ENCODE measurements around the gene MCTP1.

The MCTP1 gene

DNA sequence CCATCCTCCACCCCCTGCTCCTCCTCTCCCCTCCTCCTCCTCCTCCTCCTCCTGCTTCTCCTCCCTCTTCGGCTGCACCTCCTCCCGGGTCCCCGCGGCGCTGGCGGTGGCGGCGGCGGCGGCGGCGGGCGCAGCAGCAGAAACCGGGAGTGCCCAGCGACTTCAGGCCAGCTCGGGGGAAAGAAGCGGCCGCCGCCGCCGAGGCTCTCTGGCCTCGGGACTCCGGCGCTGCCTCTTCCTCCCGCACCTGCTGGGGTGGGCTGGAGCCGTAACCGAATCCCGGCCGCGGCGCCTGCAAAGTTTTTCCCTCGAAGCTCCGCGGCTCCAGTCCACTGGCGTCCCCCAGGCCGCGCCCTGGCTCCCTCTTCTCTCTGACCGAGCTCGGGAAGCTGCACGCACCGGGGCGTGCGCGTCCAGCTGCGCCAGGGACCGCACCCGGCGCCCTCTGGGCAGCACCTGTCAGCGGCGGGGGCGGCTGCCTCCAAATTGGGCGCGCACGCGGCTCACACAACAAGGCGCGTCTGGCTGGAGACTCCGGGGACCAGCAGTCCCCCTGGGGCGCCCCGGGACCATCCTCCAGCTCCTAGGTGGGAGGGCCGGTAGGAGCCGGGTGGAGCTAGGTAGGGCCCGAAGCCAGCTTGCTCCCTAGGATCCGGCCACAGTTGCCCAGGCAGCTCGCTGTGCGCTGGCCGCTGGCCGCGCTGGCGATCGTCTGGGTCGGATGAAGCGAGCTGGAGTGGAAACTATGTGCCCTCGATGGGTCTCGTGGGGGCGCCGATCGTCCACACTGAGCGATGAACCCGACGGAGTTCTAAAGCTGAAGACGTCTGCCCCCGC is at the start of gene MCTP1:
Gene MCTP1, minus strand, starts transcription at position 523 of the 837 bp plus-strand sequence.
- H3K27me3 Mint-ChIP-seq: peaks cover 68% of the 10 kb centered on the region
- H3K4me3 Mint-ChIP-seq: peak within 1 kb of the TSS; percentile 67 to 78
- H3K4me1 Mint-ChIP-seq: peaks cover 15% of the 10 kb centered on the region
- H3K9me3 Mint-ChIP-seq: no peaks in the 10 kb centered on the region
- peak in 1 of 2 donors; percentile 20 for DNase-seq
- ATAC-seq: peak; percentile 50
- no peak within 1 kb of the TSS for H3K27ac Mint-ChIP-seq

DNA sequence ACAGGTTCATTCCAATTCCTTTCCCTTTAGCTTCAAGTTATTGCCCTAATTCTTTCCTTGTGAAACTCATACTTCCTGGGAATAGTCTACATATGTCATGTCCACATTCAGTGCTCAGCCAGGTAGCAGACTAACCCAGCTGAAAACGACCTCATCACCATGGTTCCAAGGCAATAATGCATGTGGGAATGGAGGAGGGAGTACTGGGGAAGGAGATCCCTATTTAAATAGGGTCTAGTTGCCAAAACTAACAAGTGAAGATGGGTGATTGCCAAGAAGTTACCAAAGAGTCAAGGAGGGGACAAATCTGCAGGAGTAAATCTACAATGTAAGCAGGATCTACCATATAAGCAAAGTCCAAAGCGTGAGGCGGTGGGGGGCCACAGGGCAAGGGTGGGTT is 47.3 kb upstream of the MCTP1 start:
- Mint-ChIP-seq H3K27ac (peak overlapping the region in 1 of 2 donors; percentile 38), H3K27me3 (no peaks in the 10 kb centered on the region), H3K4me3 (no peak overlapping the region), H3K9me3 (peaks cover 6 to 12% of the 10 kb centered on the region in 2 donors), H3K4me1 (no peaks in the 10 kb centered on the region)
- DNase-seq: no peak
- no peak for ATAC-seq

DNA sequence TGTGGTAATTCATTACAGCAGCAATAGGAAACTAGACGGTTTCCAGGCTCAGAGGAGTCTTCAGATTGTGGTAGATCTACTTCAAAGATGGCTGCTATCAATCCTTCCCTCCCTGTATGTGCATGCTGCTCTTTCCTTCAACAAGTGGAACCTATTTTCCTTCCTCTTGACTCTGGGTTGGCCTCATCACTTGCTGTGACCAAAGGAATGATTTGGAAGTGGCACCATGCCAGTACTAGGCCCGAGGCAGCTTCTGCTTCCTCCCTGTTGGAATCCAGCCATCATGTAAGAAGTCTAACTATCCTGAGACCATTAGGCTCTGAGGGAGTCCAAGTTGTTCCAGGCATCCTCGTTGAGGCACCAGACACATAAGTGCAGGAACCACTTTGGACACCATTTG is 46.5 kb upstream of the MCTP1 start:
- Mint-ChIP-seq H3K4me1 (no peaks in the 10 kb centered on the region), H3K27ac (no peak overlapping the region), H3K27me3 (no peaks in the 10 kb centered on the region), H3K4me3 (no peak overlapping the region), H3K9me3 (peaks cover 6 to 12% of the 10 kb centered on the region in 2 donors)
- ATAC-seq (no peak), DNase-seq (no peak)

GRCh38 chr5:95327211-95327610 is 42.3 kb upstream of the MCTP1 start:
- H3K27ac Mint-ChIP-seq: no peak overlapping the region
- no peak overlapping the region for H3K4me3 Mint-ChIP-seq
- H3K4me1 Mint-ChIP-seq: no peaks in the 10 kb centered on the region
- peaks cover 6 to 12% of the 10 kb centered on the region in 2 donors for H3K9me3 Mint-ChIP-seq
- H3K27me3 Mint-ChIP-seq: no peaks in the 10 kb centered on the region
- DNase-seq (no peak), ATAC-seq (no peak)

DNA sequence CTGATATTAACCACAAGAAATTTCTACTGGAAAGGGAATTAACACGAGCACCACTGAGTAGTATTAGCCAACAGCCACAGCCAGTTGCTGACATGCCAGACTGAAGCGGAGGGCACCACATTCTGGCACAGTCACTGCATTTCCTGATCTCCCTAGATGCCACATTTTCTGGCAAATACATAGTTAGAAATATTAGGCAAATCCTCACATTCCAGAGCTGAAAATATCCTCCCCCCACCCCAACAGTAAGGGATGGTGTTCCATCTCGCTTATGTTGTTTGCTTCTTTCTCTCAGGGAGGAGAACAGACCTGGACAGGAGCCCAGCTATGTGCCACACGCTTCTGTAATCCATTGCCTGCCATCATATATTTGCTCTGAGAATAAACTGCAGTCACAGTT is 32.8 kb upstream of the MCTP1 start:
- DNase-seq: no peak
- Mint-ChIP-seq H3K4me3 (no peak overlapping the region), H3K27ac (no peak overlapping the region), H3K4me1 (no peaks in the 10 kb centered on the region), H3K9me3 (peaks cover 0 to 8% of the 10 kb centered on the region in 2 donors), H3K27me3 (peaks cover 8% of the 10 kb centered on the region)
- no peak for ATAC-seq

GRCh38 chr5:95317085-95317484 is 32.2 kb upstream of the MCTP1 start:
- Mint-ChIP-seq H3K27ac (no peak overlapping the region), H3K9me3 (peaks cover 0 to 8% of the 10 kb centered on the region in 2 donors), H3K27me3 (peaks cover 8% of the 10 kb centered on the region), H3K4me3 (no peak overlapping the region), H3K4me1 (no peaks in the 10 kb centered on the region)
- ATAC-seq (no peak), DNase-seq (no peak)

DNA sequence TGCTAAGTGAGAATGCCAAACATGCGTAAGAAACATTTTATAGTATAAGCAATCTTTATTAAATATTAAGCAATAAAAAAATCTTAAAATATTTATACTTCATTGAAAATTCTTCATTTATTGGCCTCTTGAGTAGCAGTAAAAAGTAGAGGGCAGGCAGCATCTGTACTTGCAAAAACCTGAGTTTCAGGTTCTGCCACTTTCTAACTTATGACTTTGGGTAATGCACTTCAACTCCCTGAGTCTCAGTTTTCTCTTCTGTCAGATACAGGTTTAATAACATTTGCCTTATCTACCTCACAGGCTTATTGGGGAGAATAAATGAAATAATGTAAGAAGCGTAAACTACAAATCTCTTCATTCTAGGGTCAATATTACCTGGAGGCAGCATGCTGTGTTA is 19.8 kb upstream of the MCTP1 start:
- Mint-ChIP-seq H3K9me3 (no peaks in the 10 kb centered on the region), H3K4me1 (no peaks in the 10 kb centered on the region), H3K27me3 (no peaks in the 10 kb centered on the region), H3K4me3 (no peak overlapping the region), H3K27ac (no peak overlapping the region)
- no peak for ATAC-seq
- DNase-seq: no peak

DNA sequence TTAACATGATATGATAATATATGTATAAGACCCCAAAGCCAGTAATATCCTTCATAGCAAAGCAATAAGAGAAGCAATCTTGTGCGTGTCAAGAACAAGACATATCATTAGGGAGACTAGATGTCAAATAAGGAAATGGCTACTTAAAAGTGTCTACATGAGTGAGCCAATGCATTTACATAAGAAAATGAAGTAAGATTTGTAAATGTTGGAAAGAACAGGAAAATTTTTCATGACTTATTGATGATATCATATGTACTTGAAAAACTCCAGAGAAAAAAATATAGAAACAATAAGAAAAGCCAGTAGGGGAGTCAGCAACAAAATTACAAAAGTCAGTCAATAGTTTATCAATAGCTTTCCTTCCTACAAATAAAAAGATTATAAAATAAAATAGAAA is 13.8 kb upstream of the MCTP1 start:
- DNase-seq (no peak), ATAC-seq (no peak)
- no peaks in the 10 kb centered on the region for H3K9me3 Mint-ChIP-seq
- H3K27ac Mint-ChIP-seq: no peak overlapping the region
- peaks cover 7% of the 10 kb centered on the region for H3K27me3 Mint-ChIP-seq
- H3K4me1 Mint-ChIP-seq: no peaks in the 10 kb centered on the region
- no peak overlapping the region for H3K4me3 Mint-ChIP-seq

GRCh38 chr5:95296291-95296690 is 11.4 kb upstream of the MCTP1 start:
- Mint-ChIP-seq H3K4me3 (no peak overlapping the region), H3K9me3 (no peaks in the 10 kb centered on the region), H3K27ac (peak overlapping the region in 1 of 2 donors; percentile 30), H3K27me3 (peaks cover 24% of the 10 kb centered on the region), H3K4me1 (no peaks in the 10 kb centered on the region)
- ATAC-seq (no peak), DNase-seq (no peak)

DNA sequence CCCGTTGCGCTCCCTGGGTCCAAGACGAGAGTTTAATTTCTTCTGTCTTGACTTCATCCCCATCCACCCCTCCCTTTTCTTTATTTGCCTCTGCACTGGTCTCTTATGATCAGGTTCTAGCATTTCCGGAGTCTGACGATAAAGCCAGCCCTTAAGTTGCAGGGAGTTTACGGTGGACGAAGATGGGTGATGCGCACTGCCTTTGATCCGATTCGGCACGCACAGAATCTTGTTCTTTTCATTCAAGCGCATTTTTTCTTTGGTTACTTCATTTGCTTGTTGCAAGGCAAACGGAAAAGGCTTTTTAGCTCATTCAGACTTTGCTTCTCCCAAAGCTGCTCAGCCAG is 488 bp upstream of the MCTP1 start:
- Mint-ChIP-seq H3K9me3 (no peaks in the 10 kb centered on the region), H3K27me3 (peaks cover 65% of the 10 kb centered on the region), H3K27ac (no peak overlapping the region), H3K4me3 (peak overlapping the region; percentile 67 to 72), H3K4me1 (peaks cover 15% of the 10 kb centered on the region)
- peak; percentile 21 for ATAC-seq
- no peak for DNase-seq

DNA sequence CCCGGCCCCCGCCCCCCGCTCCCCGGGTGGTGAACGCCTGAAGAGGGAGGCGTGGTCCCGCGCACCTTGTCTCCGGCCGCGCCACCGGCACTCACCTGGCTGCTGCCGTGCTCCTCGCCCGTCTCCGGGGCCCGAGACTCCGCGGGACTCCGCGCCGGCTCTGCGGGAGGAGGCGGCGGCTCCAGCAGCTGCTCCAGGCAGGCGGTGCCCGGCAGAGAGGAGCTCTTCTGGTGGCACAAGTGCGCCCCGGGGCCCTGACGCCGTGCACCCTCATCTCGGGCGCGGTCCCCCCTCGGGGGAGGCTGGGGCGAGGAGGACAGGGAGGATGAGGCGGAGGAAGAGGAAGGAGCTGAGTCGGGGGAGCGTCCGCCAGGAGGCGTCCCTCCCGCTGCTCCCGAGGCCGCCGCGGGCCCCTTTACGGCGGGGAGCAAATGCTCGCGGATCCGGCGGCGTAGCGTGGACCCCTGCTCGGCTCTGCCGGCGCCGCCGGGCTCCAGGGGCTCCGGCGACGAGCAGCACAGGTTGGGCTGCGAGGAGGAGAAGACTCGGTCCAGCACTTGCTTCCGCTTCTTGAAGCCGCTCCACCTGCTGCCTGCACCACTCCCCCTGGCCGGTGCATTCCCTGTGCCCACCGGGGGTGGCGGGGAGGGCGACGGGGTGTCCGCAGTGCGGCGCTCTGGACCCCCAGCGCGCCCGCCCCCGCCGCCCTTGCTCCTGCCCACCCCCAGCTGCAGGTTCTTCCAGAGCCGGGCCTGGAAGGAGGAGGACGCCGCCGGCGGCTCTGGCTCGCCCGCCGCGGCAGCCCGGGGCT is 928 bp downstream of the MCTP1 start:
- ATAC-seq (peak; percentile 73), DNase-seq (peak; percentile 37 to 52)
- Mint-ChIP-seq H3K4me1 (peaks cover 15% of the 10 kb centered on the region), H3K27ac (no peak overlapping the region), H3K27me3 (peaks cover 73% of the 10 kb centered on the region), H3K9me3 (no peaks in the 10 kb centered on the region), H3K4me3 (peak overlapping the region; percentile 67 to 78)

DNA sequence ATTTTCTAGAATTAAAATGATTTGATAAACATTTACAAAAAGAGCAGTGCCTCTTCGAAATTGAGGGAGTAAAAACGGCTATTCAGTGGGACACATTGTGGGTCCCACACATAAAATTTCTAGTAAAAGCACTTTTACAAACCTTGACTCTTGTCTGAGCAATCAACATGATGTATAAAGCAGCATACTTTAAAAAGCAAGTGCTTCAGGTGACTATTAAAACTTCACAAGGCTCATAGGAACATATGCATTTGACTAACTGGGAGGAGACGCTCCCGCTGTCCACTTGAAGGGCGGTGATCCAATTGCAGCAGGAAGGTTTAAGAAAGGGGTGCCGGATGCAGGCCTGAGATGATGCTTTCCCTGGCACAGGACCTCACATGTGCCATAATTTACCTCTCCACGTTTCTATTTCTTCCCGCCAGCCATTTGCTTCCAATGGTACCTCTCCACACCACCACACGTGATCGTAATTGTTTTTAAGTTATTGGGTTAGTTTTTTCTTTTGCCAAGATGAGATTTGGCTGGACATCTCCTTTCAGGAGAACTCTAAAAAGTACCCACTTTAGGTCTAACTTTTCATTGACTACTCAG is 1.8 kb downstream of the MCTP1 start:
- Mint-ChIP-seq H3K4me1 (peaks cover 15% of the 10 kb centered on the region), H3K27me3 (peaks cover 73% of the 10 kb centered on the region), H3K9me3 (no peaks in the 10 kb centered on the region), H3K4me3 (peak overlapping the region; percentile 44 to 48), H3K27ac (no peak overlapping the region)
- DNase-seq (no peak), ATAC-seq (no peak)

DNA sequence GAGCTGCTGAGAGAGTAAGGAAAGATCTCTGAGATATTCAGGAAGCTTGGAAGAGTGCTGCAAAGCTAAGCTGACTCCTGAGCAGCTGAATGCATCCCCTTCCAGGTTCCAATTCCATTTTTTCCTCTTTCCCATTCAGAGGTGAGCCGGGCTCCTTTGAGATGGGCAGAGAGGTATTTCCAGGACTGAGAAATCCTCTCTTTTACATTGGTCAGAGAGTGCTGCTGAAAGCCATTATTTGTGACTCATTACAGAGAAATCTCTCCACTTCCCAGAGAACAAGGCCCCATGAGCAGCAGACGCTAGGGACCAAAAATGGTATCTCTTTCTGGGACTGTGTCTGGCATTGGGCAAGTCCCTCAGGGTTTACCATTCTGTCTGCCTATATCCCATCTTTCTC is 3.7 kb downstream of the MCTP1 start:
- peaks cover 64% of the 10 kb centered on the region for H3K27me3 Mint-ChIP-seq
- peaks cover 15% of the 10 kb centered on the region for H3K4me1 Mint-ChIP-seq
- no peak overlapping the region for H3K4me3 Mint-ChIP-seq
- no peak overlapping the region for H3K27ac Mint-ChIP-seq
- no peaks in the 10 kb centered on the region for H3K9me3 Mint-ChIP-seq
- DNase-seq (no peak), ATAC-seq (no peak)

DNA sequence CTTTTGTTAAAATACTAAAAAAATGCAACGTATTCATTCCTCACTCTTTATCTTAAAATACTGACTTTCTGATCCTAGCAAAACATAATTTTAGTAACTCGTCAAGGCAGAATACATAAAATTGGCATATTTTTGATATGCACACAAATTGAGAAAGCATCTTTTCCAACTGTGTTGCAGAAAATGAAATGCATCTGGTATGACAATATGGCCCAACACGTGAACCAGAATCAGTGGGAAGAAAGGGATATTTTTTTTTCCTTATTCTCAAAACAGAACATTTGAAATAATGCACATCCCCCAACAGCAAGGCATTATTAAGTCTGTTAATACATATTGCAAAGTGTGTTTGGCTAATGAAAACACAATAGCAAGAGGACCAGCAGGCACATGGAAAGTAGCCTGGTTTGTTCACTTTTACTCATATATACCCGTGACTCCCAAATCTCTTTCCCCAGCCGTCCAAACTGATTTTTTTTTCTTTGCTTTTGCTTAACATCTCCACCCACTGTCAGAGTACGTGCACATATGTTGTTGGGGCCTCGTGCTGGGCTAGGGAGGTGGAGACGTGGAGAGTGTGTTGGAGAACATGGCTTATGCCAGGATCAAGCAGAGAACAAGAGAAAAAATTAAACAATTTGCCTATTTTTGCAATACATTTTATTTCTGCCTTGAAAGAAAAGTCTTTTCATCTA is 4.3 kb downstream of the MCTP1 start:
- no peaks in the 10 kb centered on the region for H3K9me3 Mint-ChIP-seq
- ATAC-seq: no peak
- H3K27me3 Mint-ChIP-seq: peaks cover 57% of the 10 kb centered on the region
- no peak overlapping the region for H3K4me3 Mint-ChIP-seq
- H3K27ac Mint-ChIP-seq: no peak overlapping the region
- H3K4me1 Mint-ChIP-seq: peaks cover 15% of the 10 kb centered on the region
- DNase-seq: no peak

DNA sequence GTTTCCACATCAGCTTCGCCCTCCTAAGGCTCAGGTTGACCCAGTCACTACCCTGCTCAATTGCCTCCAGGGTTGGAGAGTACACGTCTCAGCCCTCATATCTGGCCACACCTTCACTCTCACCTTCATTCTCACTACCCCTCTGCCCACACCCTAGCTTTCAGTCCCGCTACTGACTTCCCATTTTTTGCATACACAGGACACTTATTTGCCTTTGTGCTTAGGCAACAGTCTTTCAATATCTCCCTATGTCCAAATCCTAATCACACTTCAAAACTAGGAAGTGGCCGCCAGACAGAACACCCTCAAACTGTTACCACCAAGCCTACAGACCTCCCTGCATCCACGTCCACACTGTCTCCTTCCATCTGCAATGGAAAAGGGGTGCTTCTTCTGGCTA is 10.9 kb downstream of the MCTP1 start:
- no peaks in the 10 kb centered on the region for H3K4me1 Mint-ChIP-seq

More for the DNA sequence above, 10.9 kb downstream of the MCTP1 start:
- ATAC-seq: no peak
- Mint-ChIP-seq H3K9me3 (no peaks in the 10 kb centered on the region), H3K4me3 (no peak overlapping the region), H3K27ac (no peak overlapping the region), H3K27me3 (peaks cover 21% of the 10 kb centered on the region)
- DNase-seq: no peak

Measured in stimulated activated naive CD8-positive, alpha-beta T cell treated with anti-CD3 and anti-CD28 coated beads, Interleukin-15, amount 100 ng/mL, for 72 hours (primary cell).